HG03095 (cell line): ENCODE measurements around the gene CNFN.
"Not testable (repeated sequence)": the region's sequence is repeated elsewhere in the genome, so short reads cannot be mapped to it uniquely, and the experiment has no call there.

ENCODE experiments used
- ATAC-seq: cut with Tn5 transposase; IDR thresholded peaks from one replicate; pipeline ENCODE4 v1.9.1; 2021; ENCODE audit warnings: moderate library complexity; ENCODE audit not compliant: unreplicated experiment

CNFN gene

DNA sequence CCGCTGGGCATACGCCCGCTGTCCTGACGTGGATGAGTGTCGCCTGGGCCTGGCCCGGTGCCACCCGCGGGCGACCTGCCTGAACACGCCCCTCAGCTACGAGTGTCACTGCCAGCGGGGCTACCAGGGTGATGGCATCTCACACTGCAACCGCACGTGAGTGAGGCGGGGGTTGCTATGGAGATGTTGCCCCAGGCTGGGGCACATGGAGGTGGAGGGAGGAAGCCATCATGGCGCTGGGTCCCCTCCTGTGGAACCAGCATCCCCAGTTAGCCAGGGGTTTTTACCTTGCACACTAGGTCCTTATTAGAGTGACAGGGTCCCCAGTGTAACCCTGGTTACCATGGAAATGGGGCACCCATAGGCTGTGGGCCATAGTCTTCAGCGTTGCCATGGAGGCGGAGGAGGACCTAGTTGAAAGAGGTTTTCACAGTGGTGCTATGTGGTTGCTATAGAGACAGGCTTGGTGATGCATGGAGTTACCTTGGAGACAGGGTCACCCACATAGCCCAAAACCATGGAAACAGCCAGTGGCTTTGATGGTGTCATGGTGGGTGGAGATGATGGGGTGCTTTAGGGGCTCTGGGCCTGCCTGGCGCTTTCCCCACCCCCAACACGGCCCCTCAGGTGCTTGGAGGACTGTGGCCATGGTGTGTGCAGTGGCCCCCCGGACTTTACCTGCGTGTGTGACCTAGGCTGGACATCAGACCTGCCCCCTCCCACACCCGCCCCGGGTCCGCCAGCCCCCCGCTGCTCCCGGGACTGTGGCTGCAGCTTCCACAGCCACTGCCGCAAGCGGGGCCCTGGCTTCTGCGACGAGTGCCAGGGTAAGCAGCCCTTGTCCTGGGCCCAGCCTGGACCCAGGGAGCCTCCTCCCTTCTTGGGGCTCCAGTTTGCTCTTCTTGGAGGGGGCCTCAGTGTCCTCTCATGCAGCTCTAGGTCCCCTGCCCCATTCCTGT is 37.5 kb downstream of the CNFN start:
- no peak for ATAC-seq

- no peak for ATAC-seq
These were observed 38.9 kb downstream of the CNFN start for GRCh38 chr19:42351079-42351735.

DNA sequence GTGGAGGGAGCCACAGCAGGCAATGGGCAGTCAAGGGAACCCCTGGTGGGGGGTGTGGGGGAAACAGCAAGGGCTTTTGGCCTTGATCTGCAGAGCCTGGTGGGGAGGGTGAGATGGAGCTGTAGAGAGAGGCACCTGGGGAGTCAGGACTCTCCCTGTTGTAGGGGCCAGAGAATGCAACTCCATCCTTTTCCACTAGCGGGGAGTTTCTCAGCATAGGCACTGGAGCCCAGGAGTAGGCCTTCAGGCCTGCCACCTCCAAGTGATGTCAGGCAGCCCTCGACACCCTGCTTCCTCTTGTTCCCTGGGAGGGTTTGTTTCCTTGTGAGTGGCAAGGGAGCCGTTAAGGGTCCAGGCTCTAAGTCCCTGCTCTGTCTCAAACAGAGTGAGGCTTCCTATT is 39.7 kb downstream of the CNFN start:
- ATAC-seq, result no peak

- no peak for ATAC-seq
These were observed 40.6 kb downstream of the CNFN start for GRCh38 chr19:42349378-42350107.

DNA sequence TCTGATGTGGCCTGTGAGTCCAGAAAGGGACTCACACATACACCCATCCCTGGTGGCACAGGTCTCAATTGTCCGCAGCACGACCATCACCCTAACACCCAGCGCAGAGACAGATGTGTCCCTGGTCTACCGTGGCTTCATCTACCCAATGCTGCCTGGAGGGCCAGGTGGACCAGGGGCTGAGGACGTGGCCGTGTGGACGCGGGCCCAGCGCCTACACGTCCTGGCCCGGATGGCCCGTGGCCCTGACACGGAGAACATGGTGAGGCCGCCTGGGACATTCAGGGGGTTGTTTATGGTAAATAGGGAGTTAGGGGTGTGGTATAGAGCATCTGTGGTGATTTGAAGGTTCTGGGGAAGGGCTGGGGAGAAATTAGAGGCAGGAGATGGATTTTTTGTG is 41.9 kb downstream of the CNFN start:
- ATAC-seq, result no peak

DNA sequence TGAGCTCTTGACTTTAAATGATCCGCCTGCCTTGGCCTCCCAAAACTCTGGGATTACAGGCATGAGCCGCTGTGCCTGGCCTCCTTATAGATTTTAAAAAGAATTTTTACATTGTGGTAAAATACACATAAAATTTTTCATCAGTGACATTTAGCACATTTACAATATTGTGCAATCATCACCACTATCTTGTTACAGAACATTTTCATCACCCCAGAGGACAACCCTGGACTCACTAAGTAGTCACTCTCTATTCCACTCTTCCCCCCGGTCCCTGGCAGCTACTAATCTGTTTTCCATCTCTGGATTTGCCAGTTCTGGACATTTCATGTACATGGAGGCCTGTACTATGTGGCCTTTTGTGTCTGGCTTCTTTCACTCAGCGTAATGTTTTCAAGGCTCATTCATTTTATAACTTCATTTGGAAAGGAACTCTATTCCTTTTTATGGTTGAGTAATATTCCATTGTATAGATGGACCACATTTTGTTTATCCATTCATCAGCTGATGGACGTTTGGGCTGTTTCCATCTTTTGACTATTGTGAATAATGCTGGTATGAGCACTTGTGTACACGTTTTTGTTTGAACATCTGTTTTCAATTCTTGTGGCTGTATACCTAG is 44.8 kb downstream of the CNFN start:
- no peak for ATAC-seq

DNA sequence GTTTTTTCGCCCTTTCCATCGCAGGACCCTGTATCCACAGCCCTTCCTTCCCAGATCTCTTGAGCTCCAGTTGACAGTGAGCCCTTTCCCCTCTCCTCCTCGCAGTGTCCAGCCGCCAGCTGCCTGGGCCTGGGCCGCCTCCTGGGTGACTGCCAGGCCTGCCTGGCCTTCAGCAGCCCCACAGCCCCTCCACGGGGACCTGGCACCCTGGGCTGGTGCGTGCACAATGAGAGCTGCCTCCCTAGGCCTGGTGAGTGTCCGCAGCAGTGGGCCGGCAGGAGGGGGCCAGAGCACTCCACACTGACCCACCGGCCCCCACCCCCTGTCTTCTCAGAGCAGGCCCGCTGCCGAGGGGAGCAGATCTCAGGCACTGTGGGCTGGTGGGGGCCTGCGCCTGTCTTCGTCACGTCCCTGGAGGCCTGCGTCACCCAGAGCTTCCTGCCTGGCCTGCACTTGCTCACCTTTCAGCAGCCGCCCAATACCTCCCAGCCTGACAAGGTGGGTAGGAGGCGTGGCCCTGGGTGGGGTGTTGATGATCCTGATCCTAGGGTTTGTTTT is 45.7 kb downstream of the CNFN start:
- ATAC-seq, result no peak

DNA sequence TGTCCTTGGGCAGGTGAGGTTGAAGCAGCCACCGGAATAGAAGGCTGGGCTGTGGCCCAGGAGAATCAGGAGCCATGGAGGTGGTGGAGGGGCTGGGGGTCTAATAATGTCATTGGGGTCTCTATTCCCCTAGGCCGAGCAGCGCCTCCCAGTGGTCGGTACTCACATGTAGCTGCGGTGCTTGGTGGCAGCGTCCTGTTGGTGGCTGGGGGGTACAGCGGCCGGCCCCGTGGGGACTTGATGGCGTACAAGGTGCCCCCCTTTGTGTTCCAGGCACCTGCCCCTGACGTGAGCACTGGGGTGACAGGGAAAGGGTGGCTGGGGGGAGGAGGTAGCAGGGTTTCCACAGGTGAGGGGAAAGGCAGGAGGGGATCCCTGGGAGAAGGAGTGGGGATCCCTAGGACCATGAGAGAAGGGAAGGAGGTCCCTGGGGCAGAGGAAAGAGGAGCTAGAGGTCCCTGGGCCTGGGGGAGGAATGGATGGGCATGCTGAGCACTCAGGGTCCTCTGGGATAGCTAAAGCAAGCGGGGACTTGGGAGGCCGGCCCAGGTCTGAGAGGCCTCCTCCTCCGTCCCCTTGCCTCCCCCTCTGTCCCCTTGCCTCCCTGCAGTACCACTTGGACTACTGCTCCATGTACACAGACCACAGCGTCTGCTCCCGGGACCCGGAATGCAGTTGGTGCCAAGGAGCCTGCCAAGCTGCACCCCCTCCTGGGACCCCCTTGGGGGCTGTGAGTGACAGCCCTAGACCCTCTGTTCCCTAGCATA is 46.6 kb downstream of the CNFN start:
- no peak for ATAC-seq

DNA sequence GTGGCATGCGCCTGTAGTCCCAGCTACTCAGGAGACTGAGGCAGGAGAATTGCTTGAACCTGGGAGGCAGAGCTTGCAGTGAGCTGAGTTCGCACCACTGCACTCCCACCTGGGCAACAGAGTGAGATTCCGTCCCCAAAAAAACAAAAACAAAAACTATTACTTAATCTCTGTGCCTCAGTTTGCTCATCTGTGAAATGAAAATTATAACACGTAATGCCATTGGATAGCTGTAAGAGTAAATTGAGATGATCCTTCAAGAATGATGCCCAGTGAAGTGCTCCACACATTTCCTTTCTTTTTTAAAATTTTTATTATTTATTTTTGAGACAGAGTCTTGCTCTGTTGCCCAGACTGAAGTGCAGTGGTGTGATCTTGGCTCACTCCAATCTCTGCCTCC is 50.2 kb downstream of the CNFN start:
- not testable (repeated sequence) for ATAC-seq

- ATAC-seq, result not testable (repeated sequence)
These were observed 50.8 kb downstream of the CNFN start for GRCh38 chr19:42339126-42339860.
